NCI-H2227 treated with DMSO at 0.1 percent for 48 hours (cell line): Measurements from ENCODE around the gene DMAC2.
A peak's percentile ranks its signal among the peaks of the same experiment; 100 is the strongest.
"Not testable (repeated sequence)": the region's sequence is repeated elsewhere in the genome, so short reads cannot be mapped to it uniquely, and the experiment has no call there.

Experiments used
- DNase-seq: peaks from one replicate; lab custom pipeline; 2025; lab: John Stamatoyannopoulos, UW

The DMAC2 gene

GRCh38 chr19:41442473-41443355 is 3.0 kb upstream of the DMAC2 start, which contains the start of gene ERICH4:
Gene ERICH4 (plus strand): TSS chr19:41443156. CDS start chr19:41443170, 14 bp downstream.
- DNase-seq, result no peak

GRCh38 chr19:41441321-41441945 is 1.7 kb upstream of the DMAC2 start:
- DNase-seq, result no peak

DNA sequence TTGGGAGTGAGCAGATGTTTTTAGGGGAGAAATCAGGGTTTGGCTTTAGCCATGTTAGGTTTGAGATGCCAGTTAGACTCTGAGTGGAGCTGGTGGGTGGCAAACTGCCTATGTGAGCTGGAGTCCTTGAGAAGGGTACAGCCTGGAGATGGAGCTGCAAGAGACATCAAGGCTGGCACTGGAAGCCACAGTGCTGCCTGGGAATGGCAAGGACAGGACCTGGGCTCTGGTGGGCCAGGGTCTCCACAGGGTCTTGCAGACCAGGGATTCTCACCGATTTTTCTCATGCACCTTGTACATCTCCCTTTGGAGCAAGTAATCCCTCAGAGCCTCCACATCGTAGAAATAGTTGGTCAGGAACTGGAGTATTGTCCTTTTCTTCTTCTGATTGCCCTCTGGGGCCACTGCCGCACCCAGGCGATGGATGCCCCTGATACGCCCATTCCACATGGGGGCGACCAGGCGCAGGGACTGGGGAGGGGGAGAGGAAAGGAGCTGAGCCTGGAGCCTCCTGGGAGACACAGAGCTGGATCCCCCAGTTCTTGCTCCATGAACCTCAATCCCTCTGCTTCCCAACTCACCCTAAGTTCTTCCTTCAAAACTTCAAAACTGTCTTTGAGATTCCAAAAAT is 1.7 kb downstream of the DMAC2 start:
- no peak for DNase-seq

- no peak for DNase-seq
These were observed 3.1 kb downstream of the DMAC2 start for GRCh38 chr19:41436674-41436951.

DNA sequence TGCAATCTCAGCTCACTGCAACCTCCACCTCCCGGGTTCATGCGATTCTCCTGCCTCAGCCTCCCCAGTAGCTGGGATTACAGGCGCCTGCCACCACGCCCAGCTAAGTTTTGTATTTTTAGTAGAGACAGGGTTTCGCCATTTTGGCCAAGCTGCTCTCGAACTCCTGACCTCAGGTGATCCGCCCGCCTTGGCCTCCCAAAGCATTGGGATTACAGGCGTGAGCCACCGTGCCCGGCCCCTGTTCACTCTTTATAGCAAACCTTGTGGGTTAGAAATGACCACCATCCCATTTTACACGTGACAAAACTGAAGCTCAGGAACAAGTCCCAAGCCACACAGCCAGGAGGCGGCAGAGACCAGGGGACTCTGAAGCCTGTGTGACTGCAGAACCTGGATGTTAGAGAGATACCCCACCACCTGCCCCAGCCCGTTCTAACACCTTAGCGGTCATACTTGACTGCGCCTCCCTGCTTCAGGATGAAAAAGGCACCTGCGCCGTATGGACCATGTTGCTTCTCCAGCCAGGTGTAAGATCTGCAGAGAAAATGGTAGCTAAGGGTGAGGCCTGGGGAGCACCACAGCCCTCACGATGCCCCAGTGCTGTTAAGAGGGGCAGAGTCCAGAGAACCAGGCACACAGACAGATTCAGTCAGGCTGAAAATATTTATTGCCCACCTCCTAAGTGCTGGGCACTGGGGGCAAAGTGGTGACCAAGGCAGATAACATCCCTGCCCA is 3.6 kb downstream of the DMAC2 start:
- DNase-seq, result no peak

GRCh38 chr19:41435376-41435775 is 4.3 kb downstream of the DMAC2 start:
- DNase-seq, result not testable (repeated sequence)

DNA sequence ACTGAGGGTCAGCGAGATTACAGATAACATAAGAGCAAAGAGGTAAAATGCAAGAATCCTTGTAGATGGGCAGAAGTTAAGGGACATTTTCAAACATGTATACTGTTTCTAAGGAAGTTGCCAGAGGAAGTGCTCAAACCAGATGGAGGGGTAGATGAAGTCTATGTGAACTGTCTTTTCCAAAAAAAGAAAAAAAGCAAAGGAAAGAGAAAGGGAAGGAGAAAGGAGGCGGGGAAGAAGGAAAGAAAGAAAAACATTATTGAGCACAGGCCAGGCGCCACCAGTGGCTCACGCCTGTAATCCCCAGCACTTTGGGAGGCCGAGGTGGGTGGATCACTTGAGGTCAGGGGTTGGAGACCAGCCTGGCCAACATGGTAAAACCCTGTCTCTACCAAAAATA is 5.3 kb downstream of the DMAC2 start:
- no peak for DNase-seq

DNA sequence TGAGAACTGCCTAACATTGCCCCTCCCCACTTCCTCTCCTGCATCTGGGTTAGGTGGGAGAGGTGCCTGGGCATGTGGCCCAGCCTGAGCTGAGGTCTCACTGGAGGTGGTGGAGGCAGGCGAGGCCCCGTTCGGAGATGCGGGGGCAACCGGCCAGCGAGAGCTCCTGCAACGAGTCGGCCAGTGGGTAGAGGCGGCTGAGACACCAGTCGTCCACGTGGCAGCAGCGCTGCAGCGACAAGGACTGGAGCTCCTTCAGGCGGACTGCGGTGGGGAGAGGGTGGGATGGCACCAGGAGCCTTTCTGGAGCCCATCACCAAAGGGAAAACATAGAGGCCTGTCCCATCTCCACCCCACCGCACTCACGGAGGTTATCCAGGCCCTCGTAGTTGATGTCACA is 6.5 kb downstream of the DMAC2 start:
- DNase-seq, result no peak

DNA sequence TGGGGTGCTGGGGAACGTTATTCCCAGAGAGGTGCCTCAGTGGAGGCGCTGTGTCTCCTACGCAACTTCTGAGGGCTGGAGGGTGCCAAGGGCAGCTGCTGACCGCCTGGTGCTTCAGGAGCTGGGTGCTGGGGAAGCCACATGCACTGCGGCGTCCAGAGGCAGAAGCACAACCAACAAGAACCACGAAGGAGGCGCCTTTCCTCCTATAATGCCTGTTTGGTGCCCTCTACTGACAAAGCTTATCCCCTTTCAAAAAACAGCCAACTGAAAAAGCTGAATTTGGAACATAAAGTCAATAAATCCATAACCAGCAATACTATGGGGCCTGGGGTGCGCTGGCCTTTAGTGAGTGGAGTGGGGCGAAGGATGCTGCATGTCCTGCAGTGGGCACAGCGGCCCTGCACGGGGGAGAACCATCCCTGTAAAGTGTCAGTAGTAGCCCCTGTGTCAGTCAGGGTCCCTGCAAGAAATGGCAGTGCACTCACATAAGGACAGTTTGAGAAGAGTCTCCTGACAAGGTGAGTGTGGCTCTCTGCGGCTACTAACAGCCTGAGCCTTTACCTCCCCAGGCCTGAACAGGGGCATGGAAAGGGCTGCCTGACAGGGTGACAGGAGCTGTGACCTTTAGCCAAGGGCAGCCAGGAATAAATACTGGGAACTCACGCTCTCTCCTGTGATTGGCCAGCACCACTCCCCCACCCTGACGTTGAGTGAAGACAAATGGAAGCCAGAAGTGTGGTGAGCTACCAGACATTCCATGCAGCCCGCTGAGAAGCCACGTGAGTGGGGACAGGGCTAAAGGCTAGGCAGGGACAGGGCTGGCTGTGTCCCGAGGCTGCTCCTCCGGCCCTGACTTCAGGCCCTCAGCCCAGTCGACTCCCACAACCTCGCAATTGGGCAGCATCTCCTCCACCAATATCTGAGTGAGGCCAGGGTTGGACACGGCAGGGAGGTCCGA is 8.0 kb downstream of the DMAC2 start:
- no peak for DNase-seq

GRCh38 chr19:41430922-41431321 is 8.8 kb downstream of the DMAC2 start:
- no peak for DNase-seq

GRCh38 chr19:41428481-41428859 is 11.2 kb downstream of the DMAC2 start:
- DNase-seq, result no peak

GRCh38 chr19:41427647-41428480 is 11.8 kb downstream of the DMAC2 start:
- no peak for DNase-seq

DNA sequence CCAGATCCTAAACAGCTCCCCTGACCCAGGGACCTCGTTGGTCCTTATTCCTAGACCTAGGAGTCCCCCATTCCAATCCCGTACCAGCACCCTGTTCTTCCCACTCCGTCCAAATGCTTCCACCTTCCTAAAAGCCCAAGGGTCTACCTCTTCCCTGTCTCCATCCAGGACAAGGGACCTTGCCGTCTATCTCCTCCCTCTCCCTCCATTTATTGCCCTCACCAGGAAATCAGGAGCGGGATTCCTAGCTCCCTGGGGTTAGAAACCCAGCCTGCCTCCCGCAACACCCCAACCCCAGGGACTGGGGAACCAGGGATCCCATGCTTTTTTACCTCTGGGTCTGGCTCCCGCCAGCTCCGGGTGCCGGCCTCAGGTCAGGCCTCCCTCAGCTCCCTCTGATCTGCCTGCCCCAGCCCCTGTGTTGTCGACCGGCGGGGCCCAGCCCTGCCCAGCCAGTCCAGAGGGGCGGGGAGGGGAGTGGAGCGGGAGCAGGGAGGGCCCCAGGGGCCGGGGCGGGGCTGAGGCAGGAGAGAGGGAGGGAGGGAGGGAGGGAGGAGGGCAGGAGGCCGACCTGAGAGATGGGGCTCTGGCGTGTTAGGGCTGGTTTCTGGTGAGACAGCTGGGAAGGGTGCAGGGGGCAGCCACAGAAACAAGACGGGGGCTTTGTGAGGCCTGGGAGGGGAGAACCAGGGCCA is 12.6 kb downstream of the DMAC2 start, which contains the start of gene B3GNT8:
Gene B3GNT8 (minus strand): TSS at position 423 of the 695 bp plus-strand sequence. CDS start 596 bp downstream, outside the sequence.
- peak; percentile 89 for DNase-seq

DNA sequence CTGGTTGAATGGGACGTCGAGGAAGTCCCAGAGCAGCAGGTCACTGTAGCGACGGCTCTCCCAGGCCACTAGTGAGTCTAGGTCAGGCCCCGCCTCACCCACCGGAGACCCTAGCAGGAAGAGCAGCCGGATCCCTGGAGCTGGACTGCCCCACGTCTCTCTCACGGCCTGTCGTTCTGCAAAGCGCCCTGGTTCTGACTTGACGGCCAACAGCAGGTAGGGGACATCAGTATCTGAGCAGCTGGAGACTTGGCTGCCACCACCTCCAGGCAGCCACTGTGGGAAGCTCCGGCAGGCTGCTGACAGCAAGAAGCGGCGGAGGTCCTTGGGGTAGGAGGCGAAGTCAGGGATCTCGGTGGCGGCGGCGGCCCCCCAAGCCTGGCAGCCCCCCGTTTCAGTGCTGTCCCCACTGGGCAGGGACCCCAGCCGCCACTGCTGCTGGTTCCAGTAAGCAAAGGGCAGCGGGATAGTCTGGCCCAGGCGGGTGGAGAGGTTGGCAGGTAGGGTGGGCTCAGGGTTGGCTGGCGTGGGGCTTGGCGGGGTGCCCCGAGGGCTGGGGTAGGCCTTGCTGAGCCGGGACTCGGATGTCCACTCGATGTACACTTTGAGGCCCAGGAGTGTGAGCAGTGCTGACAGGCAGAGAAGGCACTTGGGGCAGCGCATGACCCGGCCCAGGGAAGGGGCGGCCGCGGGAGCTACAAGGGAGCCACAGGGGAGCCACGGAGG is 13.4 kb downstream of the DMAC2 start:
- DNase-seq, result no peak

DNA sequence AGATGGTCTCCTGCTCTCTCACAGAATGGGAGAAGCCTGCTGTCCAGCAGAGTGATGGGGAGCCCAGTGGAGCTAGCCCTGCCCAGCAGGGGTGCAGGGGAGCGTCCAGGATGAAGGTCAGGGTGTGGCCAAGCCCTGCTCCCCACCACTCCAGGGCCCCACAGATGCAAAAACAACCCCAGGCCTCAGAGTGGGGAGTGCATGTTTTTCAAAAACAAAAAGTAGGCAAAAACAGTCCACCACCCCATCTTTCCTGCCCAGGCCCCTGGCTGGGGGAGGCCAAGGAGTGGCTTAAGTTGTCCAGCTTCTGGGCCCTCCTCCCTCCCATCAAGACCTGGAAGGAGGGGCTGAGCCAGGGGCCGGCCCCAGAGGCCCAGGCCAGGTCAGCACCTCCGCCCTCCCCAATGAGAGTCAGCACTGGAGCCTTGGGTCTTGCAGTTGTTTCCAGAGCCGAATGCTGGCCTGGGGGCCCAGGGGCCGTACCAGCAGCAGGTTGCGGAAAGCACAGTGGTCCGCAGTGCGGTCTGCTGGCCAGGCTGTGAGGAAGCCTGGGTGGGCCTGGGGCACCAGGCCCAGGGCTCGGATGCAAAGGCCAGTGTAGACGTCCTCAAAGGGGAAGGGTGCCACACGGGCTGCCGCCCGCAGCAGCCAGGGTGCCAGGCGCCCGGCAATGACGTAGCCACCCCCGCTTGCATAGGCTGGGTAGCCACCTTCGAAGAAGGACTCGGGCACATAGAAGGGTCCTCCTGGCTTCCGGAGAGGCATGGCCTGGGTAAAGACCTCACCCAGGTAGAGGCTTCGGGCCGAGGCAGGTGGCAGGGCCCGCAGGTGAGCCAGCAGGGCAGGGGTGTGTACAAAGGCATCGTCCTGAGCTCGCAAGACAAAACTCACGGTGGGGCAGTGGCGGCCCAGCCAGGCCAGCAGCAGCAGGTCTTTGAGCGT is 14.3 kb downstream of the DMAC2 start:
- DNase-seq, result no peak

DNA sequence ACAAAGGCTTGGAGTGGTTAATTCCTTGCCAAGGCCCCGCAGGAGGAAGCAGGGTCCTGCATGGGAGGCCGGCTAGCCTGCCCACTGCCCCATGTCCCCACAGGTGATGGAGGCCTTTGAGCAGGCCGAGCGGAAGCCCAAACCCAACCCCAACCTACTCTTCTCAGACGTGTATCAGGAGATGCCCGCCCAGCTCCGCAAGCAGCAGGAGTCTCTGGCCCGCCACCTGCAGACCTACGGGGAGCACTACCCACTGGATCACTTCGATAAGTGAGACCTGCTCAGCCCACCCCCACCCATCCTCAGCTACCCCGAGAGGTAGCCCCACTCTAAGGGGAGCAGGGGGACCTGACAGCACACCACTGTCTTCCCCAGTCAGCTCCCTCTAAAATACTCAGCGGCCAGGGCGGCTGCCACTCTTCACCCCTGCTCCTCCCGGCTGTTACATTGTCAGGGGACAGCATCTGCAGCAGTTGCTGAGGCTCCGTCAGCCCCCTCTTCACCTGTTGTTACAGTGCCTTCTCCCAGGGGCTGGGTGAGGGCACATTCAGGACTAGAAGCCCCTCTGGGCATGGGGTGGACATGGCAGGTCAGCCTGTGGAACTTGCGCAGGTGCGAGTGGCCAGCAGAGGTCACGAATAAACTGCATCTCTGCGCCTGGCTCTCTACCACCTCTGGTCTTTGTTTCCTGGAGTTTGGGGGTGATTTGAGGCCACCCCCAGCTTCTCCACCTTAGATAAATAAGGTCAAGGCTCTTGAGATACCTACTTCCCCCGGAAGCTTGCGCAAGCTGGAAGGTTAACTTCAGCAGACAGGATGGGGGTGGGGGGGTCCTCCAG is 15.2 kb downstream of the DMAC2 start:
- DNase-seq, result no peak

- DNase-seq, result no peak
These were observed 16.8 kb downstream of the DMAC2 start for GRCh38 chr19:41422955-41423354.
